Measurements from ENCODE around the gene SMIM12.

SMIM12 gene

DNA sequence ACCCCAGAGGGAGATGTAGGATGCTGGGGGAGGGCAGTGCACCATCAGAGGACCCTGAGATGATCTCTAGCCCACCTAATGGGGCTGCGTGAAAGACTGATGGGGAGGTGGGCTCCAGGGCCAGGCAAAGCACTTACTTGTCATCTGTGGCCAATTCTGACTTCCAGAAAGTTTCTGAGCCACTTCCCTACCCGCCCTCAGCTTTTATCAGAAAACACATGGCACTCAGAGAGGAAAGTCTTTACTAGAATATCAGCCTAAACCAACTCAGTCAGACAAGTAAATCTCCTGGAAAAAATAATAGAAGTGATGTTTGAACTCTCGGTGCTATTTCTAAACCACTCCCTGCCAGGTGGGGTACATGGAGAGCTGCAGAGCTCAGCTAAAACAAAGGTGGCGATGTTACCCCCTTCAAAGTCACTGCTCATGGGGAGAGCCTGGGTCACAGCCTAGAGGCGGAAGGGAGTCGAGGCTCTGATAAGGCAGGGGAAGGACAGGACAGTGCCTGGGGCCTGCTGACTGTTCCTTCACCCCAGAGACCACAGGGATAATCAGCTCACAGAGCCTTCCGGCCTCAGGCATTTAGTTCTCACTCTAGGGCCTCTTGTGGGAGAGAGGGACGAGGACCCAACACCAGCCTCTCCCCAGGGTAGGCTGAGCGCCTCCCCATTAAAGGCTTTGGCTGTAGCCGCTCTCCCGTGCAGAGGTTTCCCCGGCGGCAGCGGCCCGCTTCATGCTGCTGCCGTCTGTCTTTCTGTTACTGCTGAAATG lies 14.2 kb downstream of the SMIM12 start:
- Histone ChIP-seq H3K27ac (no peak overlapping the region), H3K4me3 (ENCODE audit: low read depth, low read length) (no peak overlapping the region), H3K9me3 (ENCODE audit: control insufficient read depth, low read length) (no peaks in the 10 kb centered on the region), H3K4me1 (no peaks in the 10 kb centered on the region), H3K9ac (no peak overlapping the region), H3K36me3 (ENCODE audit: control insufficient read depth, insufficient read depth, low read length) (no peaks in the 10 kb centered on the region), H3K27me3 (ENCODE audit: control insufficient read depth, insufficient read depth, low read length) (no peaks in the 10 kb centered on the region), H3K4me2 (ENCODE audit: low read length) (no peak overlapping the region), H3K79me2 (peaks cover 11% of the 10 kb centered on the region), H2AFZ (no peak overlapping the region)
- TF ChIP-seq, protein P1, sequence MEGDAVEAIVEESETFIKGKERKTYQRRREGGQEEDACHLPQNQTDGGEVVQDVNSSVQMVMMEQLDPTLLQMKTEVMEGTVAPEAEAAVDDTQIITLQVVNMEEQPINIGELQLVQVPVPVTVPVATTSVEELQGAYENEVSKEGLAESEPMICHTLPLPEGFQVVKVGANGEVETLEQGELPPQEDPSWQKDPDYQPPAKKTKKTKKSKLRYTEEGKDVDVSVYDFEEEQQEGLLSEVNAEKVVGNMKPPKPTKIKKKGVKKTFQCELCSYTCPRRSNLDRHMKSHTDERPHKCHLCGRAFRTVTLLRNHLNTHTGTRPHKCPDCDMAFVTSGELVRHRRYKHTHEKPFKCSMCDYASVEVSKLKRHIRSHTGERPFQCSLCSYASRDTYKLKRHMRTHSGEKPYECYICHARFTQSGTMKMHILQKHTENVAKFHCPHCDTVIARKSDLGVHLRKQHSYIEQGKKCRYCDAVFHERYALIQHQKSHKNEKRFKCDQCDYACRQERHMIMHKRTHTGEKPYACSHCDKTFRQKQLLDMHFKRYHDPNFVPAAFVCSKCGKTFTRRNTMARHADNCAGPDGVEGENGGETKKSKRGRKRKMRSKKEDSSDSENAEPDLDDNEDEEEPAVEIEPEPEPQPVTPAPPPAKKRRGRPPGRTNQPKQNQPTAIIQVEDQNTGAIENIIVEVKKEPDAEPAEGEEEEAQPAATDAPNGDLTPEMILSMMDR (IDR thresholded peaks at IDR 0.05): no peak

- TF ChIP-seq, protein P1 (IDR thresholded peaks at IDR 0.05): no peak
These were observed 15.3 kb downstream of the SMIM12 start for GRCh38 chr1:34844252-34844634.

DNA sequence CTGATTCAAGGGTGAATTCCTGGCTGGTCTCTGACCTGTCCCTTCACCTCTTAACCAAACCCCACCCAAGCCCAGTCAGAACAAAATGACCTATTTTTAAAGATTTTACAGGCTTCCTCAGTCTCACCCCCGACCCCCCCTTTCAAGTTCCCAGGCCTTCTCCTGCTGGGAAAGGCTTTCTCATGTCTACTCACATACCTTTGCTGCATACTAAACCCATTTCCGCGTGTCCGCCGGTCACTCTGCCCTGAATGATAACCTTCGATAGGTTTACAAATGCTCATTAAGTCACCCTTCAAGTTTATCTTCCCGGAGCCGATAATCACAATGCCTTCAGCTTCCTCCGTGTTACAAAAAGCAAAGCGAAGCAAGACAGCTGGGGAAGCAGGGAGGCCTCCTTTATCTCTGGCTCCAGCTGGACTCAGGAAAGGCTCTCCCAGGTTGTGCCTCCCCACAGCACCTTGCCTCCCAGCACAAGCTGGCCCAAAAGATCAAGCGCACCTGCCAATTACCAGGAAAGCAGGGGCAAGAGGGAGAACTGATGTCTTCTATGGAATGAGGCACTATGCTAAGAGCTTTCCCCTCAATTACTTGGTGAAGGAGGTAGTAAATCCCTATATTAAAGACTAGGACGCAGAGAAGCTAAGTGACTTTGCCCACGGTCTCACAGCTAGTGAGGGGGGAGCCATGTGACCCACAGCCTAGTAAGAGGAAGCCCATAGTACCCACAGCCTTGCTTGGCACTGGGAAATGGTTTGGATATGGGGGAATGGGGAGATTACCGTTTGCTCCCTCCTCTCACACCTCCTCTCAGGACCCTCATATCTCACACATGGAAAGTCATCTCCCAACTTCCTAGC lies 15.9 kb downstream of the SMIM12 start:
- Histone ChIP-seq H3K27ac (no peak overlapping the region), H3K4me2 (ENCODE audit: low read length) (no peak overlapping the region), H3K36me3 (ENCODE audit: control insufficient read depth, insufficient read depth, low read length) (no peaks in the 10 kb centered on the region), H3K9ac (no peak overlapping the region), H3K4me1 (no peaks in the 10 kb centered on the region), H3K27me3 (ENCODE audit: control insufficient read depth, insufficient read depth, low read length) (no peaks in the 10 kb centered on the region), H3K9me3 (ENCODE audit: control insufficient read depth, low read length) (no peaks in the 10 kb centered on the region), H3K4me3 (ENCODE audit: low read depth, low read length) (no peak overlapping the region), H3K79me2 (peaks cover 10% of the 10 kb centered on the region), H2AFZ (no peak overlapping the region)
- TF ChIP-seq, protein P1 (IDR thresholded peaks at IDR 0.05): no peak

More at GRCh38 chr1:34844252-34844634, 15.3 kb downstream of the SMIM12 start:
- no peaks in the 10 kb centered on the region for H3K9me3 ChIP-seq (ENCODE audit: control insufficient read depth, low read length)
- H3K4me2 ChIP-seq (ENCODE audit: low read length): no peak overlapping the region
- no peaks in the 10 kb centered on the region for H3K27me3 ChIP-seq (ENCODE audit: control insufficient read depth, insufficient read depth, low read length)
- H3K27ac ChIP-seq: no peak overlapping the region
- H3K36me3 ChIP-seq (ENCODE audit: control insufficient read depth, insufficient read depth, low read length): no peaks in the 10 kb centered on the region
- H3K4me1 ChIP-seq: no peaks in the 10 kb centered on the region
- H2AFZ ChIP-seq: no peak overlapping the region
- H3K79me2 ChIP-seq: peaks cover 11% of the 10 kb centered on the region
- no peak overlapping the region for H3K9ac ChIP-seq
- H3K4me3 ChIP-seq (ENCODE audit: low read depth, low read length): no peak overlapping the region

DNA sequence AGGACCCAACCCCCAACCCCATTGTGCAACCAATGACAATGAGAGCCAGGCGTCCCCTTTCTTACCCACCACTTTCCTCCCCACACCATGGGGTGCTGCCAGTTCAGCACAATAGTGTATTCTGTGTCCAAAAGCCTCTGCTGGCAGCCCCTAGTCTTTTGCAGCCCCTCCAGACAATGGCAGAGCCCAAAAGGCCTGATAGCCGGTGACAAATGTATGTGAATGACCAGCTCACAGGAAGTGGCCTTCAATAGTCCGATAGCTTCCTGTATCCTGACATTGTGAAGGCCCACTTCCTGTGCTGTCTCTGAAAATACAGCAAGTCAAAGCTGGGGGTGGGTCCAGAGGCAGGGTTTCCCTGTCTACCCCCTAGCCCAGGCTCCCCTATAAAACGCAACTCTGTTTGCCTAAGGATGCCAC lies 16.6 kb downstream of the SMIM12 start:
- H3K27ac ChIP-seq: no peak overlapping the region
- TF ChIP-seq, protein P1 (IDR thresholded peaks at IDR 0.05): no peak
- no peak overlapping the region for H2AFZ ChIP-seq
- H3K9ac ChIP-seq: no peak overlapping the region
- H3K9me3 ChIP-seq (ENCODE audit: control insufficient read depth, low read length): no peaks in the 10 kb centered on the region
- no peaks in the 10 kb centered on the region for H3K4me1 ChIP-seq
- no peak overlapping the region for H3K4me2 ChIP-seq (ENCODE audit: low read length)
- peaks cover 6% of the 10 kb centered on the region for H3K79me2 ChIP-seq
- no peaks in the 10 kb centered on the region for H3K27me3 ChIP-seq (ENCODE audit: control insufficient read depth, insufficient read depth, low read length)
- no peaks in the 10 kb centered on the region for H3K36me3 ChIP-seq (ENCODE audit: control insufficient read depth, insufficient read depth, low read length)
- no peak overlapping the region for H3K4me3 ChIP-seq (ENCODE audit: low read depth, low read length)

Data from parathyroid adenoma (tissue), 2 donors.